Keratinocyte (primary cell): ENCODE results near the gene PDS5B. TPM values are rescaled to one million over a fixed set of nuclear protein-coding genes. Genes with fewer than 3 reads are reported as not detected.

Experiments used
- DNase-seq: peaks from one replicate; pipeline ENCODE4 v3.0.0-alpha.2; 2011; ENCODE audit warnings: low read depth, missing footprints, low spot score
- FAIRE-seq: peaks from 2 replicates; lab custom pipeline; 2011; peaks lifted over from hg19 to GRCh38; lab: Jason Lieb, UNC
- H2AFZ ChIP-seq: 2 replicates; pipeline ENCODE4 v1.6.0; 2012; ENCODE audit warnings: low read length, control low read depth, inconsistent platforms; ENCODE audit not compliant: control insufficient read depth
- H3K27ac ChIP-seq: 2 replicates; pipeline ENCODE4 v1.5.1; 2011; ENCODE audit warnings: low read length; ENCODE audit not compliant: control insufficient read depth, insufficient read depth
- H3K27me3 ChIP-seq: 3 replicates; pipeline ENCODE4 v1.6.0; 2011; ENCODE audit warnings: low read length; ENCODE audit not compliant: control insufficient read depth, insufficient read depth; ENCODE audit errors: extremely low read depth
- H3K36me3 ChIP-seq, 2 experiments: 2 replicates in 1 of 2; 3 replicates in 1 of 2; pipeline ENCODE4 v1.5.1; 2011; ENCODE audit warnings: low read length in 2 of 2, mild to moderate bottlenecking in 1 of 2; ENCODE audit not compliant: control insufficient read depth in 2 of 2, insufficient read depth in 2 of 2; ENCODE audit errors: extremely low read depth in 1 of 2
- H3K4me1 ChIP-seq: 3 replicates; pipeline ENCODE4 v1.5.1; 2011; ENCODE audit warnings: low read length; ENCODE audit not compliant: control insufficient read depth, insufficient read depth; ENCODE audit errors: extremely low read depth
- H3K4me2 ChIP-seq: 3 replicates; pipeline ENCODE4 v1.6.0; 2011; ENCODE audit warnings: low read depth, low read length; ENCODE audit not compliant: control insufficient read depth, insufficient read depth; ENCODE audit errors: extremely low read depth
- H3K4me3 ChIP-seq, 3 experiments: fragments of 200-600 bp in 1 of 3; sonication (generic) in 1 of 3; 2 replicates in 2 of 3; 3 replicates in 1 of 3; pipeline ENCODE4 v1.5.1; 2011 to 2016; ENCODE audit warnings: low read length in 3 of 3, mild to moderate bottlenecking in 3 of 3, control low read depth in 2 of 3, inconsistent platforms in 1 of 3, low read depth in 1 of 3, mixed read lengths in 1 of 3, mixed run types in 1 of 3, moderate library complexity in 1 of 3; ENCODE audit not compliant: control insufficient read depth in 2 of 3, insufficient read depth in 2 of 3; ENCODE audit errors: extremely low read depth in 1 of 3
- H3K79me2 ChIP-seq: 2 replicates; pipeline ENCODE4 v1.6.0; 2012; ENCODE audit warnings: low read length; ENCODE audit not compliant: control insufficient read depth, insufficient read depth
- H3K9ac ChIP-seq: 3 replicates; pipeline ENCODE4 v1.6.0; 2011; ENCODE audit warnings: low read length; ENCODE audit not compliant: control insufficient read depth, insufficient read depth; ENCODE audit errors: extremely low read depth
- H3K9me1 ChIP-seq: 3 replicates; pipeline ENCODE4 v1.6.0; 2011; ENCODE audit warnings: low read length; ENCODE audit not compliant: control insufficient read depth, insufficient read depth; ENCODE audit errors: extremely low read depth
- H3K9me3 ChIP-seq: 2 replicates; pipeline ENCODE4 v1.5.1; 2012; ENCODE audit warnings: low read depth, low read length; ENCODE audit not compliant: control insufficient read depth
- H4K20me1 ChIP-seq: 3 replicates; pipeline ENCODE4 v1.6.0; 2011; ENCODE audit warnings: low read length; ENCODE audit not compliant: control insufficient read depth, insufficient read depth; ENCODE audit errors: extremely low read depth
- CTCF ChIP-seq, 3 experiments: IDR thresholded peaks in 1 of 3; conservative IDR thresholded peaks in 1 of 3; optimal IDR thresholded peaks in 1 of 3; 2 replicates in 2 of 3; 3 replicates in 1 of 3; pipeline versions ENCODE3 to v1.5.1; 2011; ENCODE audit warnings: low read length in 3 of 3, mild to moderate bottlenecking in 3 of 3, moderate library complexity in 2 of 3, control low read depth in 1 of 3, inconsistent platforms in 1 of 3; ENCODE audit not compliant: insufficient read depth in 2 of 3; ENCODE audit errors: extremely low read depth in 1 of 3
- EZH2 ChIP-seq: IDR thresholded peaks from one replicate; pipeline ENCODE4 v1.6.1; 2012; ENCODE audit warnings: inconsistent platforms, mild to moderate bottlenecking, low read length, moderate library complexity
- dilution Hi-C: fragments of 300-500 bp; cut with MboI; formaldehyde crosslinking; loops from one replicate; pipeline ENCODE4 v1.7.0; 2020; ENCODE audit warnings: low sequenced_read_pairs; ENCODE audit not compliant: extremely low pct_ligation_motif_present
- polyA plus RNA-seq, 5 experiments: library from polyadenylated mRNA; depleted of rRNA in 3 of 5; stranded (reverse) in 3 of 5; stranded (forward) in 1 of 5; unstranded in 1 of 5; fragments of >200 nt; gene quantifications; 1 replicate in 1 of 5; 2 replicates in 3 of 5; 3 replicates in 1 of 5; pipeline versions ENCODE4 v1.2.1 to v1.2.3, GENCODE V29; 2011 to 2012; ENCODE audit warnings: missing spikeins in 2 of 5, low read depth in 1 of 5, low replicate concordance in 1 of 5

Gene PDS5B
- polyA plus RNA-seq, 1 donor (not counting 4 experiments of a cell fraction or from before 2014, with no cell fraction given) = 6.9 TPM

- no peaks in the 10 kb centered on the region for H3K9me1 ChIP-seq
- H3K4me3 ChIP-seq = no peak overlapping the region
- FAIRE-seq (no peak), DNase-seq (no peak)
- peaks cover 83% of the 10 kb centered on the region for H3K79me2 ChIP-seq
- H3K9ac ChIP-seq = no peak overlapping the region
- no peaks in the 10 kb centered on the region for H3K36me3 ChIP-seq
- peaks cover 4% of the 10 kb centered on the region for H3K9me3 ChIP-seq
- no peak overlapping the region for H3K4me2 ChIP-seq
- no peaks in the 10 kb centered on the region for H3K4me1 ChIP-seq
- H3K27me3 ChIP-seq = no peaks in the 10 kb centered on the region
- no peak overlapping the region for H3K27ac ChIP-seq
- H4K20me1 ChIP-seq = no peaks in the 10 kb centered on the region
- TF ChIP-seq CTCF (optimal IDR thresholded peaks at IDR 0.05 in 1 of 3, IDR thresholded peaks at IDR 0.05 in 1 of 3, conservative IDR thresholded peaks at IDR 0.05 in 1 of 3; ENCODE audit: extremely low read depth in 1 of 3, insufficient read depth in 2 of 3, low read length in 3 of 3) = no peak
- TF ChIP-seq EZH2 = no peak
- H2AFZ ChIP-seq = no peak overlapping the region
- dilution Hi-C loops = no loop called here
These were observed 36.6 kb downstream of the PDS5B start for GRCh38 chr13:32622827-32623226.

GRCh38 chr13:32624441-32624840 is 38.2 kb downstream of the PDS5B start:
- Histone ChIP-seq H3K9ac (no peak overlapping the region), H3K9me1 (no peaks in the 10 kb centered on the region), H3K79me2 (peaks cover 79% of the 10 kb centered on the region), H3K9me3 (peaks cover 4% of the 10 kb centered on the region), H3K4me2 (no peak overlapping the region), H2AFZ (no peak overlapping the region), H4K20me1 (no peaks in the 10 kb centered on the region), H3K27me3 (no peaks in the 10 kb centered on the region), H3K4me3 (no peak overlapping the region), H3K4me1 (no peaks in the 10 kb centered on the region), H3K36me3 (no peaks in the 10 kb centered on the region), H3K27ac (no peak overlapping the region)
- FAIRE-seq (no peak), DNase-seq (no peak)
- dilution Hi-C loops = no loop called here
- TF ChIP-seq EZH2 (no peak), CTCF (optimal IDR thresholded peaks at IDR 0.05 in 1 of 3, IDR thresholded peaks at IDR 0.05 in 1 of 3, conservative IDR thresholded peaks at IDR 0.05 in 1 of 3; ENCODE audit: extremely low read depth in 1 of 3, insufficient read depth in 2 of 3, low read length in 3 of 3) (no peak)
